Keratinocyte (primary cell): ENCODE measurements around the gene ATP8A1. TPM values are rescaled to one million over a fixed set of nuclear protein-coding genes. Genes with fewer than 3 reads are reported as not detected.

Source experiments
- DNase-seq: peaks from one replicate; pipeline ENCODE4 v3.0.0-alpha.2; 2011; ENCODE audit warnings: low read depth, missing footprints, low spot score
- FAIRE-seq: peaks from 2 replicates; lab custom pipeline; 2011; peaks lifted over from hg19 to GRCh38; lab: Jason Lieb, UNC
- H2AFZ ChIP-seq: 2 replicates; pipeline ENCODE4 v1.6.0; 2012; ENCODE audit warnings: low read length, control low read depth, inconsistent platforms; ENCODE audit not compliant: control insufficient read depth
- H3K27ac ChIP-seq: 2 replicates; pipeline ENCODE4 v1.5.1; 2011; ENCODE audit warnings: low read length; ENCODE audit not compliant: control insufficient read depth, insufficient read depth
- H3K27me3 ChIP-seq: 3 replicates; pipeline ENCODE4 v1.6.0; 2011; ENCODE audit warnings: low read length; ENCODE audit not compliant: control insufficient read depth, insufficient read depth; ENCODE audit errors: extremely low read depth
- H3K36me3 ChIP-seq, 2 experiments: 2 replicates in 1 of 2; 3 replicates in 1 of 2; pipeline ENCODE4 v1.5.1; 2011; ENCODE audit warnings: low read length in 2 of 2, mild to moderate bottlenecking in 1 of 2; ENCODE audit not compliant: control insufficient read depth in 2 of 2, insufficient read depth in 2 of 2; ENCODE audit errors: extremely low read depth in 1 of 2
- H3K4me1 ChIP-seq: 3 replicates; pipeline ENCODE4 v1.5.1; 2011; ENCODE audit warnings: low read length; ENCODE audit not compliant: control insufficient read depth, insufficient read depth; ENCODE audit errors: extremely low read depth
- H3K4me2 ChIP-seq: 3 replicates; pipeline ENCODE4 v1.6.0; 2011; ENCODE audit warnings: low read depth, low read length; ENCODE audit not compliant: control insufficient read depth, insufficient read depth; ENCODE audit errors: extremely low read depth
- H3K4me3 ChIP-seq, 3 experiments: fragments of 200-600 bp in 1 of 3; sonication (generic) in 1 of 3; 2 replicates in 2 of 3; 3 replicates in 1 of 3; pipeline ENCODE4 v1.5.1; 2011 to 2016; ENCODE audit warnings: low read length in 3 of 3, mild to moderate bottlenecking in 3 of 3, control low read depth in 2 of 3, inconsistent platforms in 1 of 3, low read depth in 1 of 3, mixed read lengths in 1 of 3, mixed run types in 1 of 3, moderate library complexity in 1 of 3; ENCODE audit not compliant: control insufficient read depth in 2 of 3, insufficient read depth in 2 of 3; ENCODE audit errors: extremely low read depth in 1 of 3
- H3K79me2 ChIP-seq: 2 replicates; pipeline ENCODE4 v1.6.0; 2012; ENCODE audit warnings: low read length; ENCODE audit not compliant: control insufficient read depth, insufficient read depth
- H3K9ac ChIP-seq: 3 replicates; pipeline ENCODE4 v1.6.0; 2011; ENCODE audit warnings: low read length; ENCODE audit not compliant: control insufficient read depth, insufficient read depth; ENCODE audit errors: extremely low read depth
- H3K9me1 ChIP-seq: 3 replicates; pipeline ENCODE4 v1.6.0; 2011; ENCODE audit warnings: low read length; ENCODE audit not compliant: control insufficient read depth, insufficient read depth; ENCODE audit errors: extremely low read depth
- H3K9me3 ChIP-seq: 2 replicates; pipeline ENCODE4 v1.5.1; 2012; ENCODE audit warnings: low read depth, low read length; ENCODE audit not compliant: control insufficient read depth
- H4K20me1 ChIP-seq: 3 replicates; pipeline ENCODE4 v1.6.0; 2011; ENCODE audit warnings: low read length; ENCODE audit not compliant: control insufficient read depth, insufficient read depth; ENCODE audit errors: extremely low read depth
- EZH2 ChIP-seq: IDR thresholded peaks from one replicate; pipeline ENCODE4 v1.6.1; 2012; ENCODE audit warnings: inconsistent platforms, mild to moderate bottlenecking, low read length, moderate library complexity
- dilution Hi-C: fragments of 300-500 bp; cut with MboI; formaldehyde crosslinking; loops from one replicate; pipeline ENCODE4 v1.7.0; 2020; ENCODE audit warnings: low sequenced_read_pairs; ENCODE audit not compliant: extremely low pct_ligation_motif_present
- polyA plus RNA-seq, 5 experiments: library from polyadenylated mRNA; depleted of rRNA in 3 of 5; stranded (reverse) in 3 of 5; stranded (forward) in 1 of 5; unstranded in 1 of 5; fragments of >200 nt; gene quantifications; 1 replicate in 1 of 5; 2 replicates in 3 of 5; 3 replicates in 1 of 5; pipeline versions ENCODE4 v1.2.1 to v1.2.3, GENCODE V29; 2011 to 2012; ENCODE audit warnings: missing spikeins in 2 of 5, low read depth in 1 of 5, low replicate concordance in 1 of 5
- TF ChIP-seq, protein P1 (sequence below), 3 experiments: IDR thresholded peaks in 1 of 3; conservative IDR thresholded peaks in 1 of 3; optimal IDR thresholded peaks in 1 of 3; 2 replicates in 2 of 3; 3 replicates in 1 of 3; pipeline versions ENCODE3 to v1.5.1; 2011; ENCODE audit warnings: low read length in 3 of 3, mild to moderate bottlenecking in 3 of 3, moderate library complexity in 2 of 3, control low read depth in 1 of 3, inconsistent platforms in 1 of 3; ENCODE audit not compliant: insufficient read depth in 2 of 3; ENCODE audit errors: extremely low read depth in 1 of 3

The ATP8A1 gene
- polyA plus RNA-seq, 1 donor (not counting 4 experiments of a cell fraction or from before 2014, with no cell fraction given) = 0.20 TPM

DNA sequence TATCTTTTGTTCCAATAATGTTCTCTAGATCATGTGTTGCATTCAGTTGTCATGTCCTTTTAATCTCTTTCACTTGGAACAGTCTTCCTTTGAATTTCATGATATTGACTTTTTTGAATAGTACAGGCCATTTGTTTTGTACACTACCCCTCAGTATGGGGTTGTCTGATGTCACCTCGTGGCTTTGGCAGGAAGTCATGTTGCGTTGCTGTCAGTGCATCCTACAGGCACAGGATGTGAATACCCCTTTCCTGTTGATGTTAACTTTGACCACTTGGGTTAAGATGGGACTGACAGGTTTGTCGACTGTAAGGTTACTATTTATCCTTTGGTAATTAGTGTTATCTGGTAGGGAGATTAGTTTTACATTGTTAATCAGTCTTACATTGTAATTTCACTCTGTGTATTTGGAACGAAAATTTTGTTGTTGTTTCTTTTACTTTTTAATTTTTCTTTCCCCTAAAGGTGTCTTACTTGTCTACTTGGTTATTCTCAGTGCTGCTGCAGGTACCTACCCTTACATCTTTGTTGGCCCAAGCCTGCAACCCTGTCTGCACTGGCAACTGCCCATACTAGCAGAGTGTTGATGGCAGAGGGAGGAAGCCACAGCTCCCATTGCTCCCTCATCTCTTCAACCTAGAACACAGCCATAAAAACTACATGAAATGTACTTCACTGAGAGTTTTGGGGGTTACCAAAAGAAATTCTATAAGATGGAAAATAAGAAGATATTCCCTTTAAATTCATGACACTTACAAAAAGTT lies 14.7 kb upstream of the ATP8A1 start:
- H3K9ac ChIP-seq = no peak overlapping the region
- no peak overlapping the region for H3K4me3 ChIP-seq
- no peak for FAIRE-seq
- no peaks in the 10 kb centered on the region for H3K4me1 ChIP-seq
- H2AFZ ChIP-seq = no peak overlapping the region
- H3K27me3 ChIP-seq = no peaks in the 10 kb centered on the region
- H3K36me3 ChIP-seq = no peaks in the 10 kb centered on the region
- H3K9me1 ChIP-seq = no peaks in the 10 kb centered on the region
- H3K27ac ChIP-seq = no peak overlapping the region
- dilution Hi-C loops = no loop called here
- TF ChIP-seq EZH2 = no peak
- TF ChIP-seq, protein P1, sequence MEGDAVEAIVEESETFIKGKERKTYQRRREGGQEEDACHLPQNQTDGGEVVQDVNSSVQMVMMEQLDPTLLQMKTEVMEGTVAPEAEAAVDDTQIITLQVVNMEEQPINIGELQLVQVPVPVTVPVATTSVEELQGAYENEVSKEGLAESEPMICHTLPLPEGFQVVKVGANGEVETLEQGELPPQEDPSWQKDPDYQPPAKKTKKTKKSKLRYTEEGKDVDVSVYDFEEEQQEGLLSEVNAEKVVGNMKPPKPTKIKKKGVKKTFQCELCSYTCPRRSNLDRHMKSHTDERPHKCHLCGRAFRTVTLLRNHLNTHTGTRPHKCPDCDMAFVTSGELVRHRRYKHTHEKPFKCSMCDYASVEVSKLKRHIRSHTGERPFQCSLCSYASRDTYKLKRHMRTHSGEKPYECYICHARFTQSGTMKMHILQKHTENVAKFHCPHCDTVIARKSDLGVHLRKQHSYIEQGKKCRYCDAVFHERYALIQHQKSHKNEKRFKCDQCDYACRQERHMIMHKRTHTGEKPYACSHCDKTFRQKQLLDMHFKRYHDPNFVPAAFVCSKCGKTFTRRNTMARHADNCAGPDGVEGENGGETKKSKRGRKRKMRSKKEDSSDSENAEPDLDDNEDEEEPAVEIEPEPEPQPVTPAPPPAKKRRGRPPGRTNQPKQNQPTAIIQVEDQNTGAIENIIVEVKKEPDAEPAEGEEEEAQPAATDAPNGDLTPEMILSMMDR (optimal IDR thresholded peaks at IDR 0.05 in 1 of 3, IDR thresholded peaks at IDR 0.05 in 1 of 3, conservative IDR thresholded peaks at IDR 0.05 in 1 of 3; ENCODE audit: extremely low read depth in 1 of 3, insufficient read depth in 2 of 3, low read length in 3 of 3) = no peak
- no peaks in the 10 kb centered on the region for H4K20me1 ChIP-seq
- DNase-seq = no peak
- no peak overlapping the region for H3K4me2 ChIP-seq
- no peaks in the 10 kb centered on the region for H3K9me3 ChIP-seq
- H3K79me2 ChIP-seq = no peaks in the 10 kb centered on the region

DNA sequence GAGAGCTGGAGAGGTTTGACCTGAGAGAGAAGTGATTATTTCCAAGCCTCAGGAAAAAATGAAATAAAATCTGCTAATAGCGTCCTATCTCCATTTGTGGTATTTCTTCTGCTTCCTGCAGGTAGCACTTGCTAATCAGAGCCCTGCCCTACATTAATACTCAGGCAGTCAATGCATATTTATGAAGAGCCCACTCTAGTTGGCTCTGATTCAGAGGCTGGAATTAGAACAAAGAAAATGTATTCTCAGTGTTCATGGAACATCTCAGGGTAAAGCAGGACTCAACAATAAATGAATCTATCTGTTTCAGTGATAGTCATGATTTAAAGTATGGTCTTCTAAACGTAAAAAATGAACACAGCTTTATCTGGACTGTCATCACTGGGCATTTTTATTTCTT lies 1.4 kb upstream of the ATP8A1 start:
- dilution Hi-C loops = no loop called here
- Histone ChIP-seq H3K4me3 (no peak overlapping the region), H3K27me3 (peaks cover 6% of the 10 kb centered on the region), H3K27ac (no peak overlapping the region), H3K9me1 (no peaks in the 10 kb centered on the region), H4K20me1 (no peaks in the 10 kb centered on the region), H3K9ac (no peak overlapping the region), H3K4me2 (peak overlapping the region; percentile 93), H3K9me3 (no peaks in the 10 kb centered on the region), H3K36me3 (no peaks in the 10 kb centered on the region), H3K79me2 (no peaks in the 10 kb centered on the region), H3K4me1 (peaks cover 21% of the 10 kb centered on the region), H2AFZ (no peak overlapping the region)
- FAIRE-seq (no peak), DNase-seq (no peak)
- no peak for TF ChIP-seq EZH2
- TF ChIP-seq, protein P1 (optimal IDR thresholded peaks at IDR 0.05 in 1 of 3, IDR thresholded peaks at IDR 0.05 in 1 of 3, conservative IDR thresholded peaks at IDR 0.05 in 1 of 3; ENCODE audit: extremely low read depth in 1 of 3, insufficient read depth in 2 of 3, low read length in 3 of 3) = no peak
